A549 treated with CORT108297 at 1 μM for 4 hours (cell line): ENCODE results near the gene KIF18A. TPM values are rescaled to one million over a fixed set of nuclear protein-coding genes. Genes with fewer than 3 reads are reported as not detected.

ENCODE experiments used
- total RNA-seq: library from RNA; stranded (reverse); fragments of 200-300 nt; extraction: Qiagen RNA extraction; gene quantifications from 5 replicates; pipeline ENCODE4 v1.2.3, GENCODE V29; 2022

KIF18A gene
- 13.5 to 21.0 TPM (median 15.5 TPM) in 5 replicates for total RNA-seq

GRCh38 chr11:28107750-28108618 is at the start of gene KIF18A, which contains the start of gene METTL15:
KIF18A (minus strand) TSS chr11:28108156; CDS start chr11:28097947, 10,209 bp downstream.
METTL15 (plus strand) TSS chr11:28108388; CDS start chr11:28113335, 4,947 bp downstream.

Other genes starting within 250 kb of the KIF18A start
- gene METTL15, start 232 bp upstream of the KIF18A start, total RNA-seq, result 6.6 to 8.3 TPM (median 7.5 TPM) in 5 replicates